D721Med (cell line): ENCODE results near the gene GLI3.

Source experiments
- DNase-seq: peaks from one replicate; pipeline ENCODE4 v3.0.0; 2011; ENCODE audit warnings: low spot score; ENCODE audit not compliant: insufficient read length
- FAIRE-seq: peaks from 2 replicates; lab custom pipeline; 2011; peaks lifted over from hg19 to GRCh38; lab: Jason Lieb, UNC
- CTCF ChIP-seq: IDR thresholded peaks from 2 replicates; pipeline ENCODE4 v1.5.1; 2012; ENCODE audit warnings: mild to moderate bottlenecking, control low read depth; ENCODE audit not compliant: insufficient read depth; ENCODE audit errors: missing control alignments

The GLI3 gene

GRCh38 chr7:42065015-42065414 lies 172.0 kb downstream of the GLI3 start:
- no peak for TF ChIP-seq CTCF
- FAIRE-seq (no peak), DNase-seq (no peak)

GRCh38 chr7:42064534-42064933 lies 172.5 kb downstream of the GLI3 start:
- no peak for FAIRE-seq
- DNase-seq = no peak
- TF ChIP-seq CTCF = no peak

GRCh38 chr7:42059275-42059674 lies 177.7 kb downstream of the GLI3 start:
- FAIRE-seq (no peak), DNase-seq (no peak)
- TF ChIP-seq CTCF = no peak

DNA sequence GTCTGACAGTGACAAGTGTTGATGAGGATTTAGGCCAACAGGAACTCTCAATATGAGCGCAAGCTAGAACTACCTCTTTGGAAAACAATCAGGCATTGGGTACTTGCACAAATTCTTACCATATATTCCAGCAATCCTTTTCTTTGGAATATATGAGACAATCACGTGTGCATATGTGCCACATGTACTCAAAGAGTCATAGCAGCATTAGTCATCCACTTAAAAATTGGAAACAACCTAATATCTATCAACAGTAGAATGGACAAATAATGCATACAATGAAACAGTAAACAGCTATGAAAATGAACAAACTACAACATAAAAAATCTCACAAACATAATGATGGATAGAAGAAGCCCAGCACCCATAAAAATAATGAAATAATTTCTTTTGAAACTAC lies 179.7 kb downstream of the GLI3 start:
- FAIRE-seq = no peak
- no peak for TF ChIP-seq CTCF
- no peak for DNase-seq

DNA sequence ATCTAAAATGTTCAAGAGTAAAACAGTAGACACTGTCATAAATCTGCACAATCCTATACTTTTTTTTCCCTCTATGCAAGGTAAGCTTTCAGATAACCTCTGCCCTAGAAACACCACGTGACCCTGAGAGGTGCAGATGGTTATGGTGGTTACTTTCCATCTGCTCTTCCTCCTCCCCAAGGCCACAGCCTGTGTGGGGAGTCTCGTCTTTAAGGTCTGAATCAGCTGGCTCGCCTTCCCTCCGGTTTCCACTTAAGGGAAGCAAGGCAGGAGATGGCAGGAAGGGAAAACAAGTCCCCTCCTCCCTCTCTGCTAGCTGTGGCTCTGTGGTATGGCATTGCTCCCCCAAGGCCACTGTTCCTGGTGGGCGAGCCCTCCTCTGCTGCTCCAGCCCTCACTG lies 181.8 kb downstream of the GLI3 start:
- no peak for DNase-seq
- no peak for TF ChIP-seq CTCF
- FAIRE-seq = no peak

GRCh38 chr7:42053834-42054233 lies 183.2 kb downstream of the GLI3 start:
- DNase-seq (no peak), FAIRE-seq (no peak)
- TF ChIP-seq CTCF = no peak

- DNase-seq (no peak), FAIRE-seq (no peak)
- no peak for TF ChIP-seq CTCF
Measured at GRCh38 chr7:42049761-42050160, 187.2 kb downstream of the GLI3 start.
